Measurements from ENCODE around the gene USP47.

- no peak for TF ChIP-seq CTCF (conservative IDR thresholded peaks at IDR 0.05; ENCODE audit: low read length)
- no peak for TF ChIP-seq EZH2phosphoT487 (IDR thresholded peaks at IDR 0.05; ENCODE audit: borderline replicate concordance, low read depth, low read length)
These were observed 104.4 kb downstream of the USP47 start for GRCh38 chr11:11946180-11946579.
